Measurements from ENCODE around the gene PARS2. TPM values are rescaled to one million over a fixed set of nuclear protein-coding genes. Genes with fewer than 3 reads are reported as not detected.

Gene PARS2
- polyA plus RNA-seq, 2 of the 4 experiments (the other 2 are of a cell fraction): 2.3 to 2.9 TPM

DNA sequence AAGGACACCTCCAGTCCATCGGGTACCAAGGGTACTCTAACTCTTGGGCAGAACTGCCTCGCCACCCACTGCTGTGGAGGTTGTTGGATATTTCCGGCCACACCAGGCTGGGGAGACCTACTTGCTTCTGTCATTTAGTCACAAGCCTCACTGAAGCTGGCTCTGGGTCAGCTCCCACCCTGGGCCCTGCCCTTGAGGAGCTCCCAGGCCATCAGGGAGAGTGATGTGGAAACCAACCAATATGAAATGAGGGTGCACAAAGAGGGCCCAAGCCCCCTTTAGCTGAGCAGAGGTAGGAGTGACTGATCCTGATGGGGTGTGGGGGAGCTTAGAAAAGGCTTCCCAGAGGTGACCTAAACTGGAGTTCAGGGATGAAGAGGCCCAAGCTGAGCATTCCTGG is 19.6 kb downstream of the PARS2 start:
- no peaks in the 10 kb centered on the region for H3K4me1 ChIP-seq
- H3K4me3 ChIP-seq: no peak overlapping the region
- H3K27ac ChIP-seq: no peak overlapping the region
- FAIRE-seq: no peak
- 83% methylated on average over 3 of the region's 3 CpGs for WGBS (ENCODE audit: missing lambda C conversion rate)
- CTCF ChIA-PET: interaction anchor here (1.1 kb wide), 1 partner anchor 65 kb away, joined by 3 read pairs; no protein-coding TSS in a partner anchor
- POLR2A ChIA-PET: no interaction called here
- no peak overlapping the region for H3K4me2 ChIP-seq
- DNase-seq (ENCODE audit: low read depth in 1 of 2, low spot score in 1 of 2): no peak
- no peaks in the 10 kb centered on the region for H3K9me3 ChIP-seq
- no peak for ATAC-seq
- no peak for TF ChIP-seq HDAC2 (IDR thresholded peaks at IDR 0.05)
- TF ChIP-seq RFX5 (IDR thresholded peaks at IDR 0.05): no peak
- TF ChIP-seq EP300 (IDR thresholded peaks at IDR 0.05): no peak
- TF ChIP-seq NFE2L2 (conservative IDR thresholded peaks at IDR 0.05; ENCODE audit: low read length): no peak
- TF ChIP-seq, protein P1, sequence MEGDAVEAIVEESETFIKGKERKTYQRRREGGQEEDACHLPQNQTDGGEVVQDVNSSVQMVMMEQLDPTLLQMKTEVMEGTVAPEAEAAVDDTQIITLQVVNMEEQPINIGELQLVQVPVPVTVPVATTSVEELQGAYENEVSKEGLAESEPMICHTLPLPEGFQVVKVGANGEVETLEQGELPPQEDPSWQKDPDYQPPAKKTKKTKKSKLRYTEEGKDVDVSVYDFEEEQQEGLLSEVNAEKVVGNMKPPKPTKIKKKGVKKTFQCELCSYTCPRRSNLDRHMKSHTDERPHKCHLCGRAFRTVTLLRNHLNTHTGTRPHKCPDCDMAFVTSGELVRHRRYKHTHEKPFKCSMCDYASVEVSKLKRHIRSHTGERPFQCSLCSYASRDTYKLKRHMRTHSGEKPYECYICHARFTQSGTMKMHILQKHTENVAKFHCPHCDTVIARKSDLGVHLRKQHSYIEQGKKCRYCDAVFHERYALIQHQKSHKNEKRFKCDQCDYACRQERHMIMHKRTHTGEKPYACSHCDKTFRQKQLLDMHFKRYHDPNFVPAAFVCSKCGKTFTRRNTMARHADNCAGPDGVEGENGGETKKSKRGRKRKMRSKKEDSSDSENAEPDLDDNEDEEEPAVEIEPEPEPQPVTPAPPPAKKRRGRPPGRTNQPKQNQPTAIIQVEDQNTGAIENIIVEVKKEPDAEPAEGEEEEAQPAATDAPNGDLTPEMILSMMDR (IDR thresholded peaks at IDR 0.05): no peak
- TF ChIP-seq, protein P2, sequence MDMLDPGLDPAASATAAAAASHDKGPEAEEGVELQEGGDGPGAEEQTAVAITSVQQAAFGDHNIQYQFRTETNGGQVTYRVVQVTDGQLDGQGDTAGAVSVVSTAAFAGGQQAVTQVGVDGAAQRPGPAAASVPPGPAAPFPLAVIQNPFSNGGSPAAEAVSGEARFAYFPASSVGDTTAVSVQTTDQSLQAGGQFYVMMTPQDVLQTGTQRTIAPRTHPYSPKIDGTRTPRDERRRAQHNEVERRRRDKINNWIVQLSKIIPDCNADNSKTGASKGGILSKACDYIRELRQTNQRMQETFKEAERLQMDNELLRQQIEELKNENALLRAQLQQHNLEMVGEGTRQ (IDR thresholded peaks at IDR 0.05): no peak
- no peak for TF ChIP-seq SREBF2 (IDR thresholded peaks at IDR 0.05)
- no peak for TF ChIP-seq FOSL2 (IDR thresholded peaks at IDR 0.05)
- no peak for TF ChIP-seq FOSL2 (CRISPR knock-in tag; IDR thresholded peaks at IDR 0.05)
- no peak for TF ChIP-seq HOXA7 (CRISPR knock-in tag; IDR thresholded peaks at IDR 0.05)
- no peak for TF ChIP-seq RAD21 (conservative IDR thresholded peaks at IDR 0.05 in 1 of 2, IDR thresholded peaks at IDR 0.05 in 1 of 2)

DNA sequence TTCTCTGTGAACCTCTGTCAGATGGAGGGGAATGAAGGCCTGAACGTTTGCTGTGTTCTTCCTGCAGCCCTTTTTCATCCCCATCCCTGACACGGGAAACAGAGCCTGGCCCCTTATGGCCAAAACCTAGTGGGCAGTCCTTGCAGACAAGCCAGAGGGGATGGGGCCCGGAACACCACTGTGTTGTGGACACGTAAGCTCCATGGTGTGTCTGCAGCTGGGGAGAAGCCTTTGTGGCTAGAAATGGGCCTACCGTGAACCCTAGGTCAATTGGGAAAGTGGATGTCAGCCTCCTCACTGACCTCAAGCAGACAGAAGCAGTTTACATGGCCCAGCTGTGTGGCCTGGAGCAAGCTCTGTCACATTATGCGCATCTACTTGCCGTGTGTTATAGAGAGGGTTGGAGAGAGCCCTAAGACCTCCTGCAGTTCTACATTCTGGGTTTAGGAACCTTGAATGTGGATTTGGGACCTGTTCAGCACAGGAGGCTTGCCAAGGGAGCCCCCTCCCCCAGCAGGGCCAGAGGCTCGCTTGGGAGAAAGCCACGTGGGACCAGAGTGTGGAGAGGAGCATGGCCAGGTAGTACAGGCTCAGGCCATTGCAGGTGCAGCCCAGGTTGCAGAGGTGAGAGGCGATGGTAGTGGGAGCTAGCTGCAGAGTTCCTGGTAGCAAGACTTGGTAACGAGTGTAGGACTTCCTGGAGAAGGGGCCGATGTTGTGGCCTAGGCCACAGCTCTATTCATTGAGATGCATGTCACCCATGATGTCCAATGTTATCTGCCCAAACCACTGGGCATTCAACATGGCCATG is 20.7 kb downstream of the PARS2 start:
- ATAC-seq (no peak), FAIRE-seq (no peak), DNase-seq (ENCODE audit: low read depth in 1 of 2, low spot score in 1 of 2) (no peak)
- no peaks in the 10 kb centered on the region for H3K4me1 ChIP-seq
- ChIA-PET CTCF (interaction anchor here (1.4 kb wide), 1 partner anchor 39 kb away, joined by 3 read pairs; no protein-coding TSS in a partner anchor), POLR2A (no interaction called here)
- H3K9me3 ChIP-seq: no peaks in the 10 kb centered on the region
- 93% methylated on average over 8 of the region's 12 CpGs for WGBS (ENCODE audit: missing lambda C conversion rate)
- TF ChIP-seq CBX2 (IDR thresholded peaks at IDR 0.05; ENCODE audit: borderline replicate concordance, low read depth) (no peak), EP300 (IDR thresholded peaks at IDR 0.05) (no peak), FOSB (CRISPR knock-in tag; IDR thresholded peaks at IDR 0.05) (no peak), PHF8 (IDR thresholded peaks at IDR 0.05; ENCODE audit: borderline replicate concordance, low read depth) (no peak), HOXB13 (CRISPR knock-in tag; IDR thresholded peaks at IDR 0.05; ENCODE audit: low read depth) (no peak), HDAC2 (IDR thresholded peaks at IDR 0.05) (no peak), GATA3 (IDR thresholded peaks at IDR 0.05; ENCODE audit: borderline replicate concordance) (no peak), RFX5 (IDR thresholded peaks at IDR 0.05) (no peak)
- TF ChIP-seq, protein P3, sequence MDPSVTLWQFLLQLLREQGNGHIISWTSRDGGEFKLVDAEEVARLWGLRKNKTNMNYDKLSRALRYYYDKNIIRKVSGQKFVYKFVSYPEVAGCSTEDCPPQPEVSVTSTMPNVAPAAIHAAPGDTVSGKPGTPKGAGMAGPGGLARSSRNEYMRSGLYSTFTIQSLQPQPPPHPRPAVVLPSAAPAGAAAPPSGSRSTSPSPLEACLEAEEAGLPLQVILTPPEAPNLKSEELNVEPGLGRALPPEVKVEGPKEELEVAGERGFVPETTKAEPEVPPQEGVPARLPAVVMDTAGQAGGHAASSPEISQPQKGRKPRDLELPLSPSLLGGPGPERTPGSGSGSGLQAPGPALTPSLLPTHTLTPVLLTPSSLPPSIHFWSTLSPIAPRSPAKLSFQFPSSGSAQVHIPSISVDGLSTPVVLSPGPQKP (IDR thresholded peaks at IDR 0.05; ENCODE audit: low read depth, low read length): no peak
- TF ChIP-seq, protein P4, sequence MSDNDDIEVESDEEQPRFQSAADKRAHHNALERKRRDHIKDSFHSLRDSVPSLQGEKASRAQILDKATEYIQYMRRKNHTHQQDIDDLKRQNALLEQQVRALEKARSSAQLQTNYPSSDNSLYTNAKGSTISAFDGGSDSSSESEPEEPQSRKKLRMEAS (IDR thresholded peaks at IDR 0.05): no peak
- TF ChIP-seq, protein P5, sequence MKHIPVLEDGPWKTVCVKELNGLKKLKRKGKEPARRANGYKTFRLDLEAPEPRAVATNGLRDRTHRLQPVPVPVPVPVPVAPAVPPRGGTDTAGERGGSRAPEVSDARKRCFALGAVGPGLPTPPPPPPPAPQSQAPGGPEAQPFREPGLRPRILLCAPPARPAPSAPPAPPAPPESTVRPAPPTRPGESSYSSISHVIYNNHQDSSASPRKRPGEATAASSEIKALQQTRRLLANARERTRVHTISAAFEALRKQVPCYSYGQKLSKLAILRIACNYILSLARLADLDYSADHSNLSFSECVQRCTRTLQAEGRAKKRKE (CRISPR knock-in tag; IDR thresholded peaks at IDR 0.05; ENCODE audit: low read depth): no peak
- TF ChIP-seq, protein P6, sequence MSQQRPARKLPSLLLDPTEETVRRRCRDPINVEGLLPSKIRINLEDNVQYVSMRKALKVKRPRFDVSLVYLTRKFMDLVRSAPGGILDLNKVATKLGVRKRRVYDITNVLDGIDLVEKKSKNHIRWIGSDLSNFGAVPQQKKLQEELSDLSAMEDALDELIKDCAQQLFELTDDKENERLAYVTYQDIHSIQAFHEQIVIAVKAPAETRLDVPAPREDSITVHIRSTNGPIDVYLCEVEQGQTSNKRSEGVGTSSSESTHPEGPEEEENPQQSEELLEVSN (IDR thresholded peaks at IDR 0.05; ENCODE audit: borderline replicate concordance, low read depth): no peak
- no peak overlapping the region for H3K4me2 ChIP-seq
- H3K27ac ChIP-seq: no peak overlapping the region
- H3K4me3 ChIP-seq: no peak overlapping the region

Measured in A549 (cell line).